A673 (cell line): ENCODE data around the gene SRPRA. TPM values are rescaled to one million over a fixed set of nuclear protein-coding genes. Genes with fewer than 3 reads are reported as not detected.

Experiments used
- BruUV-seq: library from RNA; stranded (reverse); fragments of 400-500 nt; replicated peaks from 2 replicates; lab custom pipeline; 2021; lab: Mats Ljungman, UMichigan
- CTCF ChIA-PET: fragments of 300-600 bp; sonication (Branson Sonifier 250); formaldehyde crosslinking; loops from one replicate; lab custom pipeline; 2022; ENCODE audit warnings: antibody characterized with exemption; lab: Charles Lee
- POLR2A ChIA-PET: fragments of 300-600 bp; sonication (Branson Sonifier 250); formaldehyde crosslinking; loops from one replicate; lab custom pipeline; 2022; ENCODE audit warnings: antibody characterized with exemption; ENCODE audit not compliant: low non-redundant PET; lab: Charles Lee
- DNase-seq: peaks from one replicate; pipeline ENCODE4 v3.0.0-alpha.2; 2015; ENCODE audit warnings: low spot score
- H3K27ac ChIP-seq: fragments of 200-600 bp; sonication (generic); 2 replicates; pipeline ENCODE4 v1.5.1; 2016; ENCODE audit warnings: mixed run types, low read depth, mild to moderate bottlenecking, mixed read lengths, antibody characterized with exemption, low read length; ENCODE audit not compliant: poor library complexity, severe bottlenecking
- H3K27me3 ChIP-seq: fragments of 200-600 bp; sonication (generic); replicated peaks from 2 replicates; pipeline ENCODE4 v1.6.1; 2017; ENCODE audit warnings: mixed run types, low read depth, mild to moderate bottlenecking, mixed read lengths, antibody characterized with exemption, low read length; ENCODE audit not compliant: insufficient read depth, poor library complexity
- H3K36me3 ChIP-seq: fragments of 200-600 bp; sonication (generic); 2 replicates; pipeline ENCODE4 v1.6.1; 2016; ENCODE audit warnings: mixed run types, mild to moderate bottlenecking, mixed read lengths, antibody characterized with exemption, low read length; ENCODE audit not compliant: insufficient read depth, poor library complexity, severe bottlenecking
- H3K4me1 ChIP-seq: fragments of 200-600 bp; sonication (generic); 2 replicates; pipeline ENCODE4 v1.6.1; 2017; ENCODE audit warnings: mixed run types, mild to moderate bottlenecking, mixed read lengths, antibody characterized with exemption, low read length; ENCODE audit not compliant: insufficient read depth, poor library complexity, severe bottlenecking
- H3K4me3 ChIP-seq: fragments of 200-600 bp; sonication (generic); 2 replicates; pipeline ENCODE4 v1.5.1; 2016; ENCODE audit warnings: low read depth, mixed run types, mild to moderate bottlenecking, mixed read lengths, low read length; ENCODE audit not compliant: poor library complexity, severe bottlenecking
- H3K9me3 ChIP-seq: fragments of 200-600 bp; sonication (generic); 2 replicates; pipeline ENCODE4 v1.6.1; 2016; ENCODE audit warnings: mixed run types, low read depth, mild to moderate bottlenecking, mixed read lengths, antibody characterized with exemption, low read length; ENCODE audit not compliant: poor library complexity, severe bottlenecking
- EZH2 ChIP-seq: fragments of 200-600 bp; sonication (generic); IDR thresholded peaks from 2 replicates; pipeline ENCODE4 v1.6.1; 2017; ENCODE audit warnings: borderline replicate concordance, low read depth, mild to moderate bottlenecking, mixed read lengths, antibody characterized with exemption, low read length; ENCODE audit not compliant: poor library complexity, severe bottlenecking
- intact Hi-C: fragments of 100-400 bp; cut with micrococcal nuclease; formaldehyde crosslinking; loops from one replicate; pipeline ENCODE4 v1.10.0; 2022; ENCODE audit not compliant: unreplicated experiment
- total RNA-seq: library from RNA; stranded (reverse); gene quantifications from 2 replicates; pipeline ENCODE4 v1.2.3, GENCODE V29; 2021
- TF ChIP-seq, protein P1 (sequence below): fragments of 300-800, 200-600 bp; sonication (generic); conservative IDR thresholded peaks from 2 replicates; pipeline ENCODE4 v1.5.1; 2017; ENCODE audit warnings: low read depth, mild to moderate bottlenecking, antibody characterized with exemption, low read length, moderate library complexity, mixed read lengths

The SRPRA gene
- total RNA-seq, 1 experiment from 2014 or later: 136 TPM

DNA sequence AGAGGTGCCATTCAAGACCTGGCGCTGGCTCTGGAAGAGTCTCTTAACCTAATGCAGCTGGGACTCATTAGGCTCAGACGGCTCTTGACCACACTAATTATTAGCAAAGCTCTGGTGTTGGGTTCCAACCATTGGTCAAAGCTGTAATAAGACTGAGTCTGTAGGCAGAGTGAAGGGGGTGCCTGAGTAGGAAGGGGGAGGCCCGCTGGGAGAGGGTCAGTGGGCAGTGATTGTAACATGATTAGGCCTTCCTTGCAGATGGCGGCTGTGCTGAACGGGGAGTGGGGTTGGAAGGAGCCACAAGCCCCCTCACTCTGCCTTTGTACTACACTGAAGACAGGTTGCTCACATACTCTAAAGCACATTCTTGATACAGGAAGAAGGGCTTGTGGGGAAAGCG lies 5.2 kb downstream of the SRPRA start:
- no peaks in the 10 kb centered on the region for H3K27me3 ChIP-seq
- intact Hi-C loops: no loop called here
- CTCF ChIA-PET: no interaction called here
- peaks cover 6% of the 10 kb centered on the region for H3K4me1 ChIP-seq
- no peak overlapping the region for H3K4me3 ChIP-seq
- no peak for DNase-seq
- BruUV-seq: no TSS peak
- TF ChIP-seq, protein P1, sequence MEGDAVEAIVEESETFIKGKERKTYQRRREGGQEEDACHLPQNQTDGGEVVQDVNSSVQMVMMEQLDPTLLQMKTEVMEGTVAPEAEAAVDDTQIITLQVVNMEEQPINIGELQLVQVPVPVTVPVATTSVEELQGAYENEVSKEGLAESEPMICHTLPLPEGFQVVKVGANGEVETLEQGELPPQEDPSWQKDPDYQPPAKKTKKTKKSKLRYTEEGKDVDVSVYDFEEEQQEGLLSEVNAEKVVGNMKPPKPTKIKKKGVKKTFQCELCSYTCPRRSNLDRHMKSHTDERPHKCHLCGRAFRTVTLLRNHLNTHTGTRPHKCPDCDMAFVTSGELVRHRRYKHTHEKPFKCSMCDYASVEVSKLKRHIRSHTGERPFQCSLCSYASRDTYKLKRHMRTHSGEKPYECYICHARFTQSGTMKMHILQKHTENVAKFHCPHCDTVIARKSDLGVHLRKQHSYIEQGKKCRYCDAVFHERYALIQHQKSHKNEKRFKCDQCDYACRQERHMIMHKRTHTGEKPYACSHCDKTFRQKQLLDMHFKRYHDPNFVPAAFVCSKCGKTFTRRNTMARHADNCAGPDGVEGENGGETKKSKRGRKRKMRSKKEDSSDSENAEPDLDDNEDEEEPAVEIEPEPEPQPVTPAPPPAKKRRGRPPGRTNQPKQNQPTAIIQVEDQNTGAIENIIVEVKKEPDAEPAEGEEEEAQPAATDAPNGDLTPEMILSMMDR: no peak
- no peak for TF ChIP-seq EZH2
- H3K27ac ChIP-seq: no peak overlapping the region
- peaks cover 67% of the 10 kb centered on the region for H3K36me3 ChIP-seq
- no peaks in the 10 kb centered on the region for H3K9me3 ChIP-seq
- POLR2A ChIA-PET: no interaction called here

GRCh38 chr11:126262216-126262615 lies 6.5 kb downstream of the SRPRA start:
- H3K9me3 ChIP-seq: no peaks in the 10 kb centered on the region
- H3K27ac ChIP-seq: no peak overlapping the region
- ChIA-PET CTCF (no interaction called here), POLR2A (no interaction called here)
- no peak for DNase-seq
- H3K27me3 ChIP-seq: no peaks in the 10 kb centered on the region
- H3K4me1 ChIP-seq: no peaks in the 10 kb centered on the region
- intact Hi-C loops: no loop called here
- H3K4me3 ChIP-seq: no peak overlapping the region
- TF ChIP-seq, protein P1: no peak
- TF ChIP-seq EZH2: no peak
- H3K36me3 ChIP-seq: peaks cover 65% of the 10 kb centered on the region
- BruUV-seq: no TSS peak

- no peak for TF ChIP-seq EZH2
- TF ChIP-seq, protein P1: no peak
- Histone ChIP-seq H3K27ac (no peak overlapping the region), H3K9me3 (no peaks in the 10 kb centered on the region), H3K27me3 (no peaks in the 10 kb centered on the region), H3K4me1 (no peaks in the 10 kb centered on the region), H3K36me3 (peaks cover 22% of the 10 kb centered on the region), H3K4me3 (no peak overlapping the region)
- no TSS peak for BruUV-seq
- intact Hi-C loops: no loop called here
- POLR2A ChIA-PET: no interaction called here
- CTCF ChIA-PET: no interaction called here
- no peak for DNase-seq
Measured at GRCh38 chr11:126257764-126258163, 10.9 kb downstream of the SRPRA start.
